ENCODE results near the gene NDEL1.

Gene NDEL1

DNA sequence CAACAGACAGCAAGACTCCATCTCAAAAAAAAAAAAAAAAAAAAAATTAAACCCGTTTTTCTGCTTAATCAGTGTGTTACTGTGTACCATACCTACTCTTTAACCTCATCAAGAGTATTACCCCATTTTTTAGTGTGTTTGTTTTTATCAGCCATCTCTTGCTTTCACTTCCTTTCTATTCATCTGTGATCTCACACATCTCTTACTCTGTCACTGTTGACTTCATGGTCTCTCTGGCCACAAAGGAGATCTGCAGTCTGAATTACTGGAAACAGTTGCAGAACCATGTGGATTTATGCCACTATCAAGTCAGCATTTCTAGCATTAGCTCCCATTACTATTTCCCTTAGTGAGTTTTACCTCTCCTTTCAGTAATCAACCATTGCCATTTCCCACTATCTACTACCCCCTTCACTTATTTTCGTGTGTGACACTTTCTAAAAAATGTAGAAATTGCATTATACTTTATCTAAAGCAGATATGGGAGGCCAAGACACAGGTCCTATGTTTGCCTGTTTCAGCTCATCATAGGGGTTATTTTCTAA, 20.1 kb downstream of the NDEL1 start:
- DNase-seq (ENCODE audit: low read depth): no peak

DNA sequence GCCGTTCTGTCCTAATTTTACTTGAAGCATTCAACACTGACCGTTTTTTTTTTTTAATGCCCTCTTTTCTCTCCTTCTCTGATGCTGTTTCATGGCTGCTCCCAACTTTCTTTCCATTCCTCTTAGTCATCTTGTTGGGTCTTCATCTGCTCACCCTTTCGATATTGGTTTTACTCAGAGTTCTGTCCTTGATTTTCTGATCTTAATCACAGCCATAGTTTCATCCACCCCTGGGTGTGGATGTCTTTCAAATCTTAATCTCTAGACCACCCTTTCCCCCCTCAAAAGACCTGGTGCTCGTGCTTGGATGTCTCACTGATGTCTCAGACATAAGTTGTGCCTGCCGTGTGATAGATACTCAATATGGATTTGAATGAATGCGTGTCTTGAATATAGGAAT, 22.4 kb downstream of the NDEL1 start:
- DNase-seq (ENCODE audit: low read depth): no peak

DNA sequence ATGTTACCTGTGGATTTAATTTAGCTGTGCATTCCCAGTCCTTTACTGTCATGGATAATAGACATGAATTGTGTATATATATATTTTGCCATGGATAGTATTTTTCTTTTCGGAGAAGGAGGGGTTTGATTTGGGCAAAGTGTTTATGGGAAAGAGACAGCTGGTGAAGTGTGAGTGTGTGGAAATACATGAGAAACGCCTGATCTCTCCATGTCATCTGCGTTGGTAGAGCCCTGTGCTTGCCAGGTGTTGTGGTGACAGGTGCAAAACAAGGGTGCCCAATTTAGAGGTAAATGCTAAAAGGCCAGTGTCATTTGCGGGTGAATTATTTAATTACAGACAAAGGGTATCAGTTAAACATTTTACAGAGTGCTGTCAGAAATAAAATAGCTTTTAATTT, 23.4 kb downstream of the NDEL1 start:
- DNase-seq (ENCODE audit: low read depth): no peak

DNA sequence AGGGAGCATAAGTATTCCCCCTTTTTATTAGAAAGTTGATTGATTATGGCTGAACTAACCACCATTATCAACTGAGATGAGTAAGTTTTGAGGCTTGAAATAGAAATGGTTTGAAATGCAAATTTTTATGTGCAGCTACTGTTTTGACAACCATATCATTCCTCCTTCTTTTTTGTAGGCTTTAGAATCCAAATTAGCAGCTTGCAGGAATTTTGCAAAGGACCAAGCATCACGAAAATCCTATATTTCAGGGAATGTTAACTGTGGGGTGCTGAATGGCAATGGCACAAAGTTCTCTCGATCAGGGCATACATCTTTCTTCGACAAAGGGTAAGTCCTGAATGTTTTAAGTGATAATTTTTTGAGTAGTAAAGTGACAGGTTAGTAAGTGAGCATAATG, 24.1 kb downstream of the NDEL1 start:
- DNase-seq (ENCODE audit: low read depth): no peak

DNA sequence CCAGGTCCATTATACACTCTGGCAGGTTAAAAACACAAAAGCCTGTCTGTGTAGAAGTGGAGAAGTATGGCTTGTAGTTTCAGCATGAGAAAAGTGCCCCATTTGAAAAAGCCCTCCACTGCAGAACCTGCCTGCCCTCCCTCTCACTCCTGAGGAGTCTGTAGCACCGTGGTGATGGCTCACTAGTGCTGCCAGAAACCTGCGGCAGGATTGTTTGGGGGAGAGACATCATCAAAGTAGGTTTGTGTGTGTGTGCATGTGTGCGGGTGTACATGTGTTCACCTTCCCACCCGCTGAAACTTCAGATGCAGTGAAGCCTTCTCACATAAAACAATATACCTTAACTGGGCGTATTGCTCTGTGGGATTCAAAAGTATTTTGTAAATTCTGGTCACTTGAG, 26.9 kb downstream of the NDEL1 start:
- no peak for DNase-seq (ENCODE audit: low read depth)

DNA sequence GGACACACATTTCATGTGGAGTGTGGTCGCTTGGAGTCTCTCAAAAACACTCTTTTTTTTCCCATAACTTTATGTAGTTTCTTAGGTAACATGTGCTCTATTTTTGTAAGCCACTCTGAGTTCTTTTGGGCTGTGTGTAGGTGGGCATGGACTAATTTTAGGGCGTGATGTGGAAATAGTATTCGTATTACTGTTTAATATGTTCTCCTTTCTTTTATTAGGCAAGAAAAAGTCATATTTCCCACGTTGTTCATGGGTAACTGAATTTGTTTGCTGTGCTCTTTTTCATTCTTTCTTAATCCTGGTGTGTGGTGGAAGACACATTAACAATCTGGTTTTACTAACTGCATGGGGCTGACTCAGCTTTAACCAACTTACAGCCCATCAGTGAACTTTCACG, 27.4 kb downstream of the NDEL1 start:
- no peak for DNase-seq (ENCODE audit: low read depth)

DNA sequence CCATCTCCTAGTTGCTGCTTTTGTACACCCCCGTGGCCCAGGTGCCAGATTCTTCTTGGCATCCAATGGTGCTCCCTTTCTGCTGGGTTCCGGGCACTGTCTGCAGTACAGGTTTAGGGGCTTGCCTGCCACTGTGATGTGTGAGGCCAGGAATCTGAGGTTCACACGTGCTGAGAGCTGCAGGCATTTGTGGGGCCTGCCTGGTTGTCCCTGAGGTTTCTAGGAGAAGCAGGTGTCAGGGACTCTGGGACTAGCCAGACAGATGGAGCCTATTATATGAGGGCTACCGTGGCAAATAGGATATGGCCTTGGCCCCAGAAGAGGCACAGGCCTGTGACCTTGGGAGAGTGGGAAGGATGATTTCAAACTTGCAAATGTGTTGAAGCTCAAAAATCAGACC, 29.3 kb downstream of the NDEL1 start:
- no peak for DNase-seq (ENCODE audit: low read depth)

DNA sequence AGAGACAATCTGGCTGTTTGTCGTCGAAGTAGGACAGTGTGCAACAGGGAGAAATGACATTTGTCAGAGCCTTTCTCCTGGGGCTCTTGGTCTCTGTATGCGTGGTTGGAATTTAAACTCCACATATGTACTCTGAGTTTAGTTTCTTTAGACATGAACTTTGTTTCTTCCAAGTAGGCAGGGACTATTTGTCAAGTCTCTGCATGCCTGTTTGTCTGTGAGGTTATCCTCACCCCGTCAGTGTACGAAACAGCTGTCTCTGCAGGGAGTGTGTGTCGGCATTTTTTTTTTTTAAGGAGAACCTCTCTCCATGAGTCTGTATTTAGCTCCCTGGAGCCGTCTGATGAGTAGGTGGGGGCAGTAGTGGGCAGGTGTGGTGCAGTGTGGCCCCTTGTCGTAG, 29.7 kb downstream of the NDEL1 start:
- no peak for DNase-seq (ENCODE audit: low read depth)

DNA sequence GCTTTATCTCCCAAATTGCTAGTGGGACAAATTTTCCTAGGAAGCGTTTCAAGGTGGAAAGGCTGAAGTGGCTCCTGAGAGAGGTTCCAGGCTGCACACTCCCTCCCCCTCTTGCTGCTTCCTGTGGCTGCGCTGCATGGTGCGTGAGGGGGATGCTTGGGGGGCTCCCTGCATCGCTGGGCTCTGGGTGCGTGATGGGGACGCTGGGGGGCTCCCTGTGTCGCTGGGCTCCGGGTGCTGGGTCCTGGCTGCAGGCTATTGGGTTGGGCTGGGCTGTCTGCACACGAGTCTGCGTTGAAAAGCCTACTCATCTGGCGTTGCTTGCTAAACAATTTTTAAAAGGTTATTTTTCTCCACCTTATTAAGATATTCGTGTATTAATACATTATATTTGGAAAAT, 30.1 kb downstream of the NDEL1 start:
- no peak for DNase-seq (ENCODE audit: low read depth)

DNA sequence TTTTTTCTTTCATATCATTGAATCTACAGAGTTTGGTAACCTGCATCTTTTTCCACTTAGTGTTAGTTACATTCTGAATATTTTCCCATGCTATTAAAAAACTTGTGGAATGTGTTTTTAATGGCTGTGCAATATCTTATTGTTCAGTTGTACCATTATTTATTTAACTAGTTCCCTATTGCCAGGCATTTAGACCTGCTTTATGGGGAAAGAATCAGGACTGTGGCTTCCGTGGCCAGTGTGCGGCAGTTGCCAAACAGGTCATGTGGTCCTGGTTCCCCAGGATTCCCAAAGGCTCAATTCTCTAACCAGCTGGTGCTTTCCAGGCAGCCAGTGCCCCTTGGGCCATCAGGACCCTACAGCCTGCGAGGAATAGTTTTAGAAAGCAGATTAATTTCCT, 30.8 kb downstream of the NDEL1 start:
- no peak for DNase-seq (ENCODE audit: low read depth)

DNA sequence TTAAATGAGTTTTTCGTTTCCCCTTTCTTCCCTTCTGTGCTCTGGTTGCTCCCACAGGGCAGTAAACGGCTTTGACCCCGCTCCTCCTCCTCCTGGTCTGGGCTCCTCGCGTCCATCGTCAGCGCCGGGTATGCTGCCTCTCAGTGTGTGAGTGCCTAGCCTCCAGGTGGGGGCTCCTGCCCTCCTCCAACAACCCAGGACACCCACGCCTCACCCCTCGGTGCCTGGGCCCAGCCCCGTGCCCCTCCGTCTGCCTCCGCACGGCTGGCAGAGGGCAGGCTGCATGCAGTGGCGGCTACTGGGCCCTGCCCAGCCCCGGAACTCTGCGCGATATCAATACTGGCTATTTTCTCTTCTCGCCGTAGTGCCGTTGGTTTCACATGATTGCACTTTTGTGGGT, 31.2 kb downstream of the NDEL1 start:
- no peak for DNase-seq (ENCODE audit: low read depth)

DNA sequence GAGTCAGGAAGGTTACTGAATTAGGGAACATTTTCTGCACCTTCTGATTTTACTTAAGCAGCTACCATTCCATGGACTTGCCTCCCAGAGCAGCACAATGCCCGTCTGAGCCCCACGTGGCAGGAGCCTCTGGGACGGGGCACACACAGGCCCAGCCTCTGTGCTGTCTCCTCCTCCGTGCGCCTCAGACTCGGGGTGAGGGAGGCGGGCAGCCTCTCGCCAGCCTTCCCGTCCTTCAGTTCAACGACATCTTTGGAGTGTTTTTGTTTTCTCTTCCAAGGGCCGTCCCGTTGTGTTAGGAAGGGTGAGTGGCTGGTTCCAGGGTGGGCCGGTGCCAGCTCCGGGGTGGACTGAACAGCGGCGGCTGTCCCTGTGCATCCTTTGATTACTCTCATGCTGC, 31.8 kb downstream of the NDEL1 start:
- no peak for DNase-seq (ENCODE audit: low read depth)

DNA sequence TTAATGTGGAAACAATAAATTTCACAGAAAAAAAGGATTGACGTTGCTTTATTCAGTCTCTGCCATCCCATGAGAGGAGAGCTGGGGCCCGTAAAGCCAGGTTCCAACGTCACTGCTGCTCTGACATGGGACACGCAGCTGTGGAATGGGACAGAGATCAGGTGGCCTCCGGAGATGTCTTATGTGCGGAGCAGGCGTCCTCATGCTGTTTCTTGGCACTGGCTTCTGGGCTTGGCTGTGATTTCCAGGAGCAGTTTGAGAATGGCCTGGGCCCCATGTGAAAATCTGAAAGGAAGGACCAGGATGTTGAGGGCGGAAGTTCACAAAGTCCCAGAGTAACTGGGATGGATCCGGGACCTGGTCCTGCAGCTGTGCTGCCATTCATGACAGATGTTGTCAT, 32.4 kb downstream of the NDEL1 start:
- no peak for DNase-seq (ENCODE audit: low read depth)

DNA sequence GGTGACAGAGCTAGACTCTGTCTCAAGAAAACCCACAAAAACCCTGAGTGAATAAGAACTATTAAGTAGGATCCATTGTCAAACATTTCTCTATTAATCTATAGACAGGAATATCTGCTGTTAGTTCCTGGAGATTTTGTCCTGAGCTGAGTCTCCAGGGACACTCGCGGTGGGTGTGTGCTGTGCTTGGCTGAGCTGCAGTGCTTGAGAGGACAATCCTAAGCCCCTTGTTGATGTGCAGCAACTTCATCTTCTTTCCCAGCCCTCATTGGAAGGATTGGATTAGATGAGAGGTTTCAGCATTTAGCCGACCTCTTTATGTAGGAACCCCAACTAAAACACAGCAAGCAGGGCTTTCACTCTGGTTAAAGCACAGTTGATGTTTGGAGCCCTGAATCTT, 33.3 kb downstream of the NDEL1 start:
- DNase-seq (ENCODE audit: low read depth): no peak

DNA sequence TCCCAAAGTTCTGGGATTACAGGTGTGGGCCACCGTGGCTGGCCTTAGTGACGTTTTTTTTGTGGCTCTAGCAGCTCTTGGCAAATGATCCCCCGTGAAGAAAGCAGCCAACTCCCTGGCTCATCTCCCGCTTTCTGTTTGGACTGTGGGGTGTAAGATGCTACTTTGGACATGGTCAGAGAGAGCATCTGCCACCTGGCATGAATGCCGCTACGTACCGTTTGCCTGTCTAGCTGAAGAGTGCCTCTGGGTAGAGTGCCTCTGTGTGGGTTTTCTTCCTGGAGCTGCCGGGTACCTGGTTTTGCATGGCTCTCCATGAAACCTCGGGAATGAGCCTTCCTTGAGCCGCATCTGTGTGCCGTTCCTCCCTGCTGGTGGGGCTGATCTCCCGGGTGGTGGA, 34.3 kb downstream of the NDEL1 start:
- no peak for DNase-seq (ENCODE audit: low read depth)

DNA sequence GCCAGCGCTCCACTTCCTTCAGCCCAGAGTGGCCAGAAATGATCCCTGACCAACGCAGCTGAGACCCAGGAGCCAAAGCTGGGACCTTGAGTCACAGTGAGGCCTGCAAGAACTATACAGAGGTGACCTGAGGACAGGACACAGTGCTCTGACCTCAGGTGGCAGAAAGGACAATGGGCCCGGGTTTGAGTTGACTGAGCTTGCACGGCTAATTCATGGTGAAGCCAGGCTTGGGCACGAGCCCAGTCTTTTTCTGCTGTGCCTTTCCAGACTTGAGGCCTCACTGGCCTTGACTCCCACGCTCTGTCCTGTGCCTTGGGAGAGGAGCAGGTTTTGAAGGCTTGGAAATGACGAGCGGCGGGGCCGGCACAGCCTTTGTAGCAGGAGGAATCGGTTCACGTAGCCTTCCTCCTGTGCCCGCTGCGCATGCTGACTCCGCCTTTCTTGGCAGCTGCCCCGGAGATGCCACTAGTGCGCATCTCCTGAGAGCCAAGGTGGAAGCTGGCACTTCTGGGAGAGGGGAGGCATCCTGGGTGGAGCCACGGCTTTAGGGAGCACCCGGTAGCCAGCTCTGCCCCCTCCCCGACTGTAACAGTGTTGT, 34.9 kb downstream of the NDEL1 start:
- no peak for DNase-seq (ENCODE audit: low read depth)

DNA sequence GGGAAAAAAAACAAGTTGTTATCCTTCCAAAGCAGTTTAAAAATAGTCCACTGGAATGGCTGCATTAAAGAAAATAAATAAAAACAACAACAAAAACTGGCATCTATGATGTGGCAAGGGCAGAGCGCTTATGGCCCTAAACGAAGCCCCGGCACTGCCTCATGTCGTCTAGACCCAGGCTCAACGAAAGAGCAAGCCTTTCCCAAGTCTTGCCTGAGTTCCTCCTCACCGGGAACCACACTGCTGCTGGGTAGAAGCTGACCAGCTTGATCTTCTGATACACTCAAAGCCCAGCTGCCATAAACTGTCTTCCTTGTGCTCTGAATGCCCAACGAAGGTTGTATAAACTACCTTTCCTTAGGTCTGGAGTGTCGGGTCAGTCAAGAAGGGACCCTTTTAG, 37.0 kb downstream of the NDEL1 start:
- DNase-seq (ENCODE audit: low read depth): no peak

DNA sequence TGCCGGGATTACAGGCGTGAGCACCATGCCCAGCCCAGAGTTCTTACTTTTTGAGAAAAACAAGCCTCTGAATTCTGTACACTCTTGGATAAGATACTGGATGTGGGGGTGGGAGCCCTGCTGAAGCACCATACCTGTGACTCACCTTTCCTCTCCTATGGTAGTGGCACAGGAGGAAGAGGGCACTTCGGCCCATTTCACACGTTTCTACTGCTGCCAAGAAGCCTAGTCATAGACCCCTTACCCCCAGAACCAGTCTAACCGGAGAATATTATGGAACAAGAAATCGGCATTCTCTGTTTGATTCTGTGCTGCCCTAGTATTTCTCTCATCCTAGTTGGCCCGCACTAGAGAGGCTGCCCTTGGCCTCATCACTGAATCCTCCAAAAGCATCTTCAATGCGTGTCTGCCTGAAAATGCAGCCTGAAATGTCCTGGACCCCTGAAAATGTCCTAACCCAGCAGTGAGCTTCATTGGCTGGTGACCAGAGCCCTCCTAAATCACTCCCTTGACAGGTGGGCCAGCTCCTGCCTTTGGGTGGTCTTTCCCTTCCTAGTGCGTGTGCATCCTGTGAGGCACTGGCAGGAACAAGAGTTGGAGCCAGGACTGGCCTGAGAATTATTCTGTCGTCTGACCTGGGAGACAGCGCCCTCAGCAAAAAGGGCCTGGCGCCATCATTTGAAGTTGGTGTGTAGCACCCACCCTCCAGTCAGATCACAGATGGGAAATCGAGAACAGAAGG, 37.9 kb downstream of the NDEL1 start:
- no peak for DNase-seq (ENCODE audit: low read depth)

DNA sequence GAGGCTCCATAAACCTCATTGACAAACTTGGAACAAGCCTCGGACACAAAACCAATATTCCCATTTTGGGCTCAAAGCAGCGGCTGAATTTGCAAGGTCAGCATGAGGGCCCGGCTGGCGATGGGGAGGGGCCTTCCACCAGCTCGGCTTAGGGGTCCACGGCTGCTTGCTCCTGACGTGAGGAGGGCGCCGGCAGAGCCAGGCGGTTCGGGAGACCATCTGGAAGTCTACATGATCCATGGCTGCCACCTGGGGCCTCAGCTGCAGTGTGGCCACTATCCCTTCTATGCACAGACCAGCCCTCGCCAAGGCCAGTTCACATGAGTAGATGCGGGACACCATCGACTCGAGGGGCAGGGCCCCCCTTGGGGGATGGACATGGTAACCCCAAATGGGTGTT, 39.1 kb downstream of the NDEL1 start:
- no peak for DNase-seq (ENCODE audit: low read depth)

DNA sequence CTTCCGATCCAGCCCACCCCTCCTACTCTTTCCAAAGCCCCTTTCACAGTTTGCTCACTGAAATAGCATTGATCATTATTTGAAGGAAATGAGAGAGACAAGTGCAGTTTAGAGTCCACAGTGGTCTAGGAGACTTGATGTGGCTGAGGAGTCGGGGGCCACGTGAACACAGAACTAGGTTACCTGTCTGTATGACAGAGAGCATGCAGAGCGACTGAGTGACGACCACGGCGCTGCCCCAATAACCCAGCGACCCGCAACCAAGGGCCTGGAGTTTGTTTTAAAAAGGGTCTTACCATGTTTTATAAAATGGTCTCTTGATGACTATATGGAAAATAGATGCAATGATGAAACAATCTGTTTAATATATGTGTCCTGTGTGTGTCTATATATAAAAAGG, 39.5 kb downstream of the NDEL1 start:
- DNase-seq (ENCODE audit: low read depth): no peak

DNA sequence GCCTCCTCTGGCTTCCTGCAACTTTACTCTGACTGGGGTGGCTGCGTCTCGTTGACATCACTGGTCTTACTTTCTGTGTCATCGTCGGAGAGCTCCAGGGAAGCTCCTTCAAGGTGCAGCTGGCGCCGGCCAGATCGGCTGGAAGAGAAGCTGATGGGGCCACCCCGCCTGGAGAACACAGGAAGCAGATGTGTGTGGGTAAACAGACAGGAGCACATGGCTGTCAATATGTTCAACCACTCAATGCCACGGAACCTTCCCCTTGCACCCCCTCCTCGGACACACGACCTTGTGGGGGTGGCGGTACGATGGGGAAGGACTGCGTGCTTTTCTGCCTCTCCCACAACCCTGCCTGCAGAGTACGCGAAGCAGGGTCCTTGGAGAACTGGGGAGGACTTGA, 40.1 kb downstream of the NDEL1 start:
- DNase-seq (ENCODE audit: low read depth): no peak

DNA sequence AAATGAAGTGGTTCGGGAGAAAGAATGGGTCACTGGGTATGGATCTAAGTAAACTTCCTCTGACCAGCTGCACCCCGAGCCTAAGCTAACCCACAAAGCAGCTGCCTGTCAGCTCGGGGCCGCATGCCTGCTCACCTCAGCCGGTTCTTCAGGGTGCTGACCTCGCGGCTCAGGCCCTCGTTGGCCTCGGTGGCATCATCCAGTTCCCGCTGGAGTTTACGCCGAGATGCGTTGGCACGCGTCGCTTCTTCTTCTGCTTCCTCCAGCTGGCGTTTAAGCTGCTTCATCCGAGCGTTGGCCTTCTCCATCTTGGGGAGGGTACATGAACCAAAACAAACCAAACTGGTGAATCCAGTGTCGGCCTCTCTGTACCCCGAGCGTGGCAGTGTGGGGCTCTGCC, 41.1 kb downstream of the NDEL1 start:
- no peak for DNase-seq (ENCODE audit: low read depth)

DNA sequence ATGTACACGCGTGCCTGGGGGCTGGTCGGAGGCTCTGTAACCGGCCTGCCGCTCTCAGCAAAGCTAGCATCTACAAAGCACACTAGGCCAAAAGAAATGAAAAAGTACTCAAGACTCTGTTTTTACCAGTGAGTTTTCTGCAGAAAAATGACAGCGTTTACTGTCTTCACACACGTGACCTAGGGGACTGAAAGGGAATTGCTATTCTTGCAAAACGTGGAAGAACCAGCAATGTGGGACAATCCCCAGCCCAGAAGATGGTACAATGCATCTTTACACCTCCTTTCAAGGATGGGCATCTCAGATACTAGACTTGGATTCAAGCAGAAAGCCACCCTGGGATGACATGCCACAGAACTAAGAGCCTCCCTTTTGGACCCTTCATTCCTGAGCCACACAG, 41.5 kb downstream of the NDEL1 start:
- DNase-seq (ENCODE audit: low read depth): no peak
